Ectodermal cell (in vitro differentiated cells): ENCODE data around the gene ANTXR2. TPM values are rescaled to one million over a fixed set of nuclear protein-coding genes. Genes with fewer than 3 reads are reported as not detected.
"Not testable (repeated sequence)": the region's sequence is repeated elsewhere in the genome, so short reads cannot be mapped to it uniquely, and the experiment has no call there.

ENCODE experiments used
- H3K27ac ChIP-seq: 2 replicates; pipeline ENCODE4 v1.7.0; 2013; ENCODE audit warnings: mild to moderate bottlenecking, low read depth, low read length; ENCODE audit not compliant: insufficient read depth, poor library complexity, severe bottlenecking
- H3K27me3 ChIP-seq: 2 replicates; pipeline ENCODE4 v1.7.0; 2013; ENCODE audit warnings: mild to moderate bottlenecking, low read length; ENCODE audit not compliant: insufficient read depth, control insufficient read depth, poor library complexity, severe bottlenecking
- H3K36me3 ChIP-seq: one replicate; pipeline ENCODE4 v1.7.0; 2013; ENCODE audit warnings: low read length; ENCODE audit not compliant: control insufficient read depth, insufficient read depth
- H3K4me1 ChIP-seq: one replicate; pipeline ENCODE4 v1.7.0; 2013; ENCODE audit warnings: low read length; ENCODE audit not compliant: control insufficient read depth, insufficient read depth
- H3K4me3 ChIP-seq: 2 replicates; pipeline ENCODE4 v1.7.0; 2013; ENCODE audit warnings: low read depth, low read length, control low read depth; ENCODE audit not compliant: insufficient read depth
- H3K9me3 ChIP-seq: 2 replicates; pipeline ENCODE4 v1.7.0; 2013; ENCODE audit warnings: mild to moderate bottlenecking, low read length, moderate library complexity; ENCODE audit not compliant: control insufficient read depth
- WGBS, 2 experiments: methylation state at CpG; one replicate each; pipeline ENCODE4 v1.1.7; 2013; ENCODE audit warnings: missing lambda C conversion rate in 2 of 2; 5-methylcytosine and 5-hydroxymethylcytosine counted together
- polyA plus RNA-seq, 4 experiments: library from polyadenylated mRNA; stranded (reverse); fragments of 50-300 nt; gene quantifications; one replicate each; pipeline ENCODE4 v1.2.3, GENCODE V29; 2013

ANTXR2 gene
- polyA plus RNA-seq (2013, experiment 1 of 4): 39.3 TPM
- polyA plus RNA-seq (2013, experiment 2 of 4): 44.9 TPM
- 31.8 TPM for polyA plus RNA-seq (2013, experiment 3 of 4)
- polyA plus RNA-seq (2013, experiment 4 of 4): 33.9 TPM

GRCh38 chr4:80072744-80073472 lies at the start of gene ANTXR2:
Gene ANTXR2 (minus strand): TSS chr4:80073229. CDS start chr4:80072560, 669 bp downstream.
- WGBS, 2 experiments: 1% methylated on average over 52 of the region's 52 CpGs
- Histone ChIP-seq H3K27ac (peak within 1 kb of the TSS; percentile 87), H3K4me3 (peak within 1 kb of the TSS; percentile 78), H3K36me3 (no peaks in the 10 kb centered on the region), H3K9me3 (no peaks in the 10 kb centered on the region), H3K4me1 (peaks cover 3% of the 10 kb centered on the region), H3K27me3 (peaks cover 12% of the 10 kb centered on the region)

DNA sequence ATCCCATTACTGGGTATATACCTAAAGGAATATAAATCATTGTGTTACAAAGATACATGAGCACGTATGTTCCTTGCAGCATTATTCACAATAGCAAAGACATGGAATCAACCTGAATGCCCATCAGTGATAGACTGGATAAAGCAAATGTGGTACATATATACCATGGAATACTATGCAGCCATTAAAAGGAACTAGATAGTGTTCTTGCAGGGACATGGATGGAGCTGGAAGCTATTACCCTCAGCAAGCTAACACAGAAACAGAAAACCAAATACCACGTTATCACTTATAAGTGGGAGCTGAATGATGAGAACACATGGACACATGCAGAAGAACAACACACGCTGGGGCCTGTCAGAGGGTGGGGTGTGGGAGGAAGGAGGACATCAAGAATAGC lies 48.8 kb upstream of the ANTXR2 start:
- H3K36me3 ChIP-seq, H3K27ac ChIP-seq, H3K27me3 ChIP-seq, H3K9me3 ChIP-seq, H3K4me1 ChIP-seq, H3K4me3 ChIP-seq: not testable (repeated sequence)
- 88 to 96% methylated on average over 3 of the region's 3 CpGs for WGBS, 2 experiments

DNA sequence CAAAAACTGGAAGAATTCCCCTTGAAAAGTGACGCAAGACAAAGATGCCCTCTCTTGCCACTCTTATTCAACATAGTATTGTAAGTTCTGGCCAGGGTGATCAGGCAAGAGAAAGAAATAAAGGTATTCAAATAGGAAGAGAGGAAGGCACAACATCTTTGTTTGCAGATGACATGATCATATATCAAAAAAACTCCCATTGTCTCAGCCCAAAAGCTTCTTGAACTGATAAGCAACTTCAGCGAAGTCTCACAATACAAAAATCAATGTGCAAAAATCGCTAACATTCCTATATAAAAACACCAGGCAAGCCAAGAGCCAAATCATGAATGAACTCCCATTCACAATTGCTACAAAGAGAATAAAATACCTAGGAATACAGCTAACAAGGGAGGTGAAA lies 46.6 kb upstream of the ANTXR2 start:
- H3K9me3 ChIP-seq: not testable (repeated sequence)

GRCh38 chr4:80116516-80116915 lies 43.5 kb upstream of the ANTXR2 start:
- WGBS, 2 experiments: 92 to 100% methylated on average over 1 of the region's 1 CpG
- Histone ChIP-seq H3K9me3 (no peaks in the 10 kb centered on the region), H3K27ac (no peak overlapping the region), H3K36me3 (no peaks in the 10 kb centered on the region), H3K4me1 (no peaks in the 10 kb centered on the region), H3K27me3 (no peaks in the 10 kb centered on the region), H3K4me3 (no peak overlapping the region)

More for the DNA sequence above, 46.6 kb upstream of the ANTXR2 start:
- not testable (repeated sequence) for H3K36me3 ChIP-seq, H3K4me1 ChIP-seq, H3K4me3 ChIP-seq, H3K27ac ChIP-seq, H3K27me3 ChIP-seq
- 91% methylated on average over 3 of the region's 3 CpGs for WGBS, 2 experiments

GRCh38 chr4:80115368-80116181 lies 42.5 kb upstream of the ANTXR2 start:
- no peaks in the 10 kb centered on the region for H3K27me3 ChIP-seq
- H3K9me3 ChIP-seq: no peaks in the 10 kb centered on the region
- H3K4me1 ChIP-seq: no peaks in the 10 kb centered on the region
- no peaks in the 10 kb centered on the region for H3K36me3 ChIP-seq
- 94 to 95% methylated on average over 8 of the region's 8 CpGs for WGBS, 2 experiments
- H3K4me3 ChIP-seq: no peak overlapping the region
- H3K27ac ChIP-seq: no peak overlapping the region

DNA sequence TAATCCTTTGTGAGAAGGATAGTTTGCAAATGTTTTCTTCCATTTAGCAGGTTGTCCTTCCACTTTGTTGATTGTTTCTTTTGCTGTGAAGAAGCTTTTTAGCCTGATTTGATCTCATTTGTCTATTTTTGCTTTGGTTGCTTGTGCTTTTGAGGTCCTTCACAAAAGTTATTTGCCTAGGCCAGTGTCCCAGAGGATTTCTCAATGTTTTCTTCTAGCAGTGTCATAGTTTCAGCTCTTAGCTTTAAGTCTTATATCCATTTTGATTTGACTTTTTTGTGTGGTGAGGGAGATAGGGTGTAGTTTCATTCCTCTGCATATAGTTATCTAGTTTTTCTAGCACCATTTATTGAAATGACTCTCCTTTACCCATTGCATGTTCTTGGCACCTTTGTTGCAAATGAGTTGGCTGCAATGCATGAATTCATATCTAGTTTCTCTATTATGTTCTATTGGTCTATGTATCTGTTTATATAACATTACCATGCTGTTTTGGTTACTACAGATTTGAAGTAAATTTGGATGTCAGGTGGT lies 41.8 kb upstream of the ANTXR2 start:
- H3K4me3 ChIP-seq: no peak overlapping the region
- no peaks in the 10 kb centered on the region for H3K27me3 ChIP-seq
- H3K4me1 ChIP-seq: no peaks in the 10 kb centered on the region
- H3K9me3 ChIP-seq: no peaks in the 10 kb centered on the region
- H3K27ac ChIP-seq: no peak overlapping the region
- H3K36me3 ChIP-seq: no peaks in the 10 kb centered on the region

DNA sequence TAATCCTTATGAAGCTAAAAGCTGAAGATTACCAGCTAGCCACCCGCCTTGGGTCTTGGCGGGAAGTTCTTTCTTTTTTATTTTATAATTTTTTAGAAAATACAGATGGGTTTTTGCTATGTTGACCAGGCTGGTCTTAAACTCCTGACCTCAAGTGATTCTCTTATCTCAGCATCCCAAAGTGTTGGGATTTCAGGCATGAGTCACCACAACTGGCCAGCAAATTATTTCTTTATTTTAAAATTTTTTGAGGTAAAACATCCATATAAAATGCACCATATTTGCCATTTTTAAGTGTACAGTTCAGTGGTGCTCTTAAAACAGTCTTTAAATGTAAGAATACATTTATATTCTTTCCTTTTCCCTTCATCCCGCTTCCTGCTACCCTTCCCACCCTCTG lies 40.6 kb upstream of the ANTXR2 start:
- H3K9me3 ChIP-seq: no peaks in the 10 kb centered on the region
- no peaks in the 10 kb centered on the region for H3K36me3 ChIP-seq
- H3K4me1 ChIP-seq: no peaks in the 10 kb centered on the region
- H3K27ac ChIP-seq: no peak overlapping the region
- 91 to 96% methylated on average over 2 to 3 of the region's 3 CpGs for WGBS, 2 experiments
- H3K27me3 ChIP-seq: no peaks in the 10 kb centered on the region
- H3K4me3 ChIP-seq: no peak overlapping the region

DNA sequence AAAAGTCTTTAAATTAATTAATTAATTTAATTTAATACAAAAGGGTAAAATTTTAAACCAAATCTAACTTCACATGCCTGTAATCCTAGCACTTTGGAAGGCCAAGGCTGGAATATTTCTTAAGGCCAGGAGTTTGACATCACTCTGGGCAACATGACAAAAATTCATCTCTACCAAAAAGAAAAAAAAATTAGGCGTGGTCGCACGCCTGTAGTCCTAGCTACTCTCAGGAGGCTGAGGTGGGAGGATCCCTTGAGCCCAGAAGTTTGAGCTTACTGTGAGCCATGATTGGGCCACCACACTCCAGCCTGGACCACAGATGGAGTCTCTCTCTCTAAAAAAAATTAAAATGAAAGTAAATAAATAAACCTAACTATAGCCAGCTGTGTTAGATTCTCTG lies 39.2 kb upstream of the ANTXR2 start:
- H3K4me1 ChIP-seq: no peaks in the 10 kb centered on the region
- no peaks in the 10 kb centered on the region for H3K27me3 ChIP-seq
- no peak overlapping the region for H3K27ac ChIP-seq
- H3K36me3 ChIP-seq: no peaks in the 10 kb centered on the region
- 85 to 90% methylated on average over 3 of the region's 3 CpGs for WGBS, 2 experiments
- H3K4me3 ChIP-seq: no peak overlapping the region
- H3K9me3 ChIP-seq: no peaks in the 10 kb centered on the region

GRCh38 chr4:80111276-80111675 lies 38.2 kb upstream of the ANTXR2 start:
- H3K9me3 ChIP-seq: no peaks in the 10 kb centered on the region
- no peaks in the 10 kb centered on the region for H3K4me1 ChIP-seq
- H3K27me3 ChIP-seq: no peaks in the 10 kb centered on the region
- H3K4me3 ChIP-seq: no peak overlapping the region
- H3K27ac ChIP-seq: no peak overlapping the region
- H3K36me3 ChIP-seq: no peaks in the 10 kb centered on the region

DNA sequence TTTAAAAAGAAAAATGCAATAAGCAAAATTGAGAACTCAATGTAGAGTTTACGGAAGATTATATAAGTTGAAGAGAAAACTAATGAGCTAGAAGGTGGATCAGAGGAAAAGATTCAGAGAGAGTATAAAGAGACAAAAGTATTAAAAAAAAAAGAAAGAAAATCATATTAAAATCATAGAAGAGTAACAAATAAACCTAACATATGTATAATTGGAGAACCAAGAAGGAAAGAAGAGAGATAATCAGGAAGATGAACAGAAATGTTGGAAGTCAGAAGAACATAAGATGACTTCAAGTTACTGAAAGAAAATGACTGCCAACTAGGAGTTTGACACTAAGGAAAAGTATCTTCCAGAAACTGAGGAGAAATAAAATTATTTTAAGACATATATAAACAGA lies 34.3 kb upstream of the ANTXR2 start:
- Histone ChIP-seq H3K27ac (no peak overlapping the region), H3K27me3 (no peaks in the 10 kb centered on the region), H3K4me1 (no peaks in the 10 kb centered on the region), H3K9me3 (no peaks in the 10 kb centered on the region), H3K4me3 (no peak overlapping the region), H3K36me3 (no peaks in the 10 kb centered on the region)
- WGBS, 2 experiments: 100% methylated on average over 1 of the region's 1 CpG
